HCT116 (cell line): ENCODE data around the gene ZCCHC2. TPM values are rescaled to one million over a fixed set of nuclear protein-coding genes. Genes with fewer than 3 reads are reported as not detected.

Experiments
- ATAC-seq: fragments of 200-7000 bp; cut with Tn5 transposase; 2 replicates; pipeline ENCODE4 v1.9.1; 2020; ENCODE audit warnings: mild to moderate bottlenecking, moderate library complexity
- BruUV-seq: library from RNA; stranded (reverse); fragments of 400-500 nt; replicated peaks from 2 replicates; lab custom pipeline; 2021; lab: Mats Ljungman, UMichigan
- CTCF ChIA-PET: fragments of 300-600 bp; sonication (Branson Sonifier 250); formaldehyde crosslinking; loops from one replicate; lab custom pipeline; 2021; ENCODE audit warnings: antibody characterized with exemption; lab: Charles Lee
- POLR2A ChIA-PET: fragments of 300-600, 350-600 bp; sonication (Branson Sonifier 250); formaldehyde crosslinking; loops from one replicate; lab custom pipeline; 2021; ENCODE audit warnings: antibody characterized with exemption; lab: Charles Lee
- RAD21 ChIA-PET, 2 experiments: fragments of 300-600 bp; sonication (Branson Sonifier 250); formaldehyde crosslinking; loops; one replicate each; lab custom pipeline; 2023; ENCODE audit warnings: low total read pairs in 2 of 2; ENCODE audit not compliant: uncharacterized antibody in 2 of 2, unreplicated experiment in 2 of 2, low non-redundant PET in 1 of 2; lab: Charles Lee
- DNase-seq: peaks from one replicate; pipeline ENCODE4 v3.0.0-alpha.2; 2010; ENCODE audit warnings: low read depth, low spot score
- H2AFZ ChIP-seq: fragments of 200-600 bp; shearing (Covaris generic), sonication (generic); 2 replicates; pipeline ENCODE4 v1.6.1; 2017; ENCODE audit warnings: low read depth, mixed run types, mixed read lengths, antibody characterized with exemption, low read length; ENCODE audit not compliant: poor library complexity, severe bottlenecking
- H3K27ac ChIP-seq: 2 replicates; pipeline ENCODE4 v1.5.1; 2012; ENCODE audit warnings: low read depth, low read length
- H3K27me3 ChIP-seq: fragments of 200-600 bp; sonication (generic); 2 replicates; pipeline ENCODE4 v1.6.1; 2016; ENCODE audit warnings: mixed run types, low read length, mixed read lengths; ENCODE audit not compliant: insufficient read depth
- H3K36me3 ChIP-seq, 2 experiments: fragments of 200-500 bp in 1 of 2; fragments of 200-600 bp in 1 of 2; sonication (Bioruptor generic) in 1 of 2; sonication (generic) in 1 of 2; 2 replicates each; pipeline versions ENCODE4 v1.5.1 to v1.6.1; 2014 to 2016; ENCODE audit warnings: low read length in 2 of 2, inconsistent platforms in 1 of 2, mixed read lengths in 1 of 2, mixed run types in 1 of 2; ENCODE audit not compliant: insufficient read depth in 2 of 2, control insufficient read depth in 1 of 2
- H3K4me1 ChIP-seq, 2 experiments: fragments of 200-600 bp in 1 of 2; sonication (generic) in 1 of 2; 2 replicates each; pipeline versions ENCODE4 v1.5.1 to v1.6.1; 2012 to 2017; ENCODE audit warnings: low read length in 2 of 2, inconsistent platforms in 1 of 2, mild to moderate bottlenecking in 1 of 2, mixed read lengths in 1 of 2, mixed run types in 1 of 2, moderate library complexity in 1 of 2; ENCODE audit not compliant: insufficient read depth in 2 of 2, control insufficient read depth in 1 of 2
- H3K4me2 ChIP-seq: fragments of 200-600 bp; sonication (generic); 2 replicates; pipeline ENCODE4 v1.6.1; 2017; ENCODE audit warnings: mixed run types, low read length, mixed read lengths
- H3K4me3 ChIP-seq, 2 experiments: fragments of 200-600 bp in 1 of 2; sonication (generic) in 1 of 2; replicated peaks in 1 of 2; 2 replicates each; pipeline ENCODE4 v1.5.1; 2011 to 2016; ENCODE audit warnings: low read length in 2 of 2, control low read depth in 1 of 2, low read depth in 1 of 2, mild to moderate bottlenecking in 1 of 2, mixed read lengths in 1 of 2, mixed run types in 1 of 2
- H3K79me2 ChIP-seq: fragments of 200-600 bp; sonication (generic); 2 replicates; pipeline ENCODE4 v1.6.1; 2017; ENCODE audit warnings: mild to moderate bottlenecking, mixed run types, low read length, moderate library complexity, mixed read lengths; ENCODE audit not compliant: insufficient read depth
- H3K9ac ChIP-seq: fragments of 200-600 bp; sonication (generic); 2 replicates; pipeline ENCODE4 v1.6.1; 2016; ENCODE audit warnings: low read length, mixed read lengths
- H3K9me2 ChIP-seq: fragments of 200-600 bp; sonication (generic), shearing (Covaris generic); 2 replicates; pipeline ENCODE4 v1.6.1; 2017; ENCODE audit warnings: mixed run types, mild to moderate bottlenecking, moderate library complexity; ENCODE audit not compliant: insufficient read depth
- H3K9me3 ChIP-seq, 2 experiments: fragments of 200-500 bp in 1 of 2; fragments of 200-600 bp in 1 of 2; sonication (Bioruptor generic) in 1 of 2; sonication (generic) in 1 of 2; 2 replicates each; pipeline ENCODE4 v1.6.1; 2014 to 2017; ENCODE audit warnings: low read length in 2 of 2, mixed read lengths in 2 of 2, inconsistent platforms in 1 of 2, low read depth in 1 of 2, mild to moderate bottlenecking in 1 of 2, mixed run types in 1 of 2, moderate library complexity in 1 of 2; ENCODE audit not compliant: control insufficient read depth in 1 of 2, insufficient read depth in 1 of 2
- H4K20me1 ChIP-seq: fragments of 200-600 bp; sonication (generic), shearing (Covaris generic); 2 replicates; pipeline ENCODE4 v1.6.1; 2017; ENCODE audit warnings: mixed run types, mild to moderate bottlenecking, moderate library complexity; ENCODE audit not compliant: insufficient read depth
- CBX3 ChIP-seq: IDR thresholded peaks from 2 replicates; pipeline ENCODE4 v1.6.1; 2012; ENCODE audit warnings: low read depth
- CEBPB ChIP-seq: IDR thresholded peaks from 2 replicates; pipeline ENCODE4 v1.6.1; 2012; ENCODE audit warnings: low read depth
- CTCF ChIP-seq, 3 experiments: fragments of 200-600 bp in 1 of 3; sonication (generic) in 1 of 3; IDR thresholded peaks in 2 of 3; conservative IDR thresholded peaks in 1 of 3; 2 replicates each; pipeline ENCODE4 v1.5.1; 2012 to 2017; ENCODE audit warnings: low read depth in 2 of 3, low read length in 2 of 3, antibody characterized with exemption in 1 of 3, borderline replicate concordance in 1 of 3, control low read depth in 1 of 3, mild to moderate bottlenecking in 1 of 3, mixed read lengths in 1 of 3, mixed run types in 1 of 3, moderate library complexity in 1 of 3; ENCODE audit not compliant: insufficient read depth in 1 of 3
- EGR1 ChIP-seq: IDR thresholded peaks from 2 replicates; pipeline ENCODE4 v1.6.1; 2012; ENCODE audit warnings: low read depth
- ELF1 ChIP-seq: IDR thresholded peaks from 2 replicates; pipeline ENCODE4 v1.6.1; 2012; ENCODE audit warnings: low read depth, borderline replicate concordance
- EZH2 ChIP-seq: fragments of 200-600 bp; sonication (generic); IDR thresholded peaks from 2 replicates; pipeline ENCODE4 v1.6.1; 2017; ENCODE audit warnings: antibody characterized with exemption, mixed run types
- EZH2phosphoT487 ChIP-seq: fragments of 200-600 bp; IDR thresholded peaks from 2 replicates; pipeline ENCODE4 v1.6.1; 2018; ENCODE audit warnings: antibody characterized with exemption, borderline replicate concordance
- FOSL1 ChIP-seq: IDR thresholded peaks from 2 replicates; pipeline ENCODE4 v1.6.1; 2012; ENCODE audit warnings: low read depth
- POLR2A ChIP-seq: IDR thresholded peaks from 2 replicates; pipeline ENCODE4 v1.7.0; 2011; ENCODE audit warnings: borderline replicate concordance; ENCODE audit not compliant: insufficient read depth, insufficient read length; ENCODE audit errors: extremely low read depth
- POLR2AphosphoS5 ChIP-seq: IDR thresholded peaks from 2 replicates; pipeline ENCODE4 v1.6.1; 2011; ENCODE audit warnings: mild to moderate bottlenecking, low read depth, low read length, moderate library complexity
- RAD21 ChIP-seq: IDR thresholded peaks from 2 replicates; pipeline ENCODE4 v1.6.1; 2012; ENCODE audit warnings: low read depth, mild to moderate bottlenecking
- SIN3A ChIP-seq: IDR thresholded peaks from 2 replicates; pipeline ENCODE4 v1.6.1; 2012; ENCODE audit warnings: low read depth
- SP1 ChIP-seq: IDR thresholded peaks from 2 replicates; pipeline ENCODE4 v1.6.1; 2012; ENCODE audit warnings: low read depth
- SRF ChIP-seq: IDR thresholded peaks from 2 replicates; pipeline ENCODE4 v1.6.1; 2012; ENCODE audit warnings: low read depth
- TCF7L2 ChIP-seq: IDR thresholded peaks from 2 replicates; pipeline ENCODE4 v1.7.0; 2011; ENCODE audit warnings: borderline replicate concordance, inconsistent platforms; ENCODE audit not compliant: insufficient read depth, insufficient read length; ENCODE audit errors: extremely low read depth
- ZFX ChIP-seq: fragments of 450-650 bp; IDR thresholded peaks from 2 replicates; pipeline ENCODE4 v1.6.1; 2017
- intact Hi-C: fragments of 100-400 bp; cut with micrococcal nuclease; formaldehyde crosslinking; loops from 2 replicates; pipeline ENCODE4 v1.10.0; 2022
- total RNA-seq: library from RNA; stranded (reverse); gene quantifications from one replicate; pipeline ENCODE4 v1.2.1, GENCODE V29; 2021; ENCODE audit not compliant: unreplicated experiment
- TF ChIP-seq, protein P1 (sequence below): IDR thresholded peaks from 2 replicates; pipeline ENCODE4 v1.6.1; 2012; ENCODE audit warnings: low read depth
- TF ChIP-seq, protein P2 (sequence below): IDR thresholded peaks from 2 replicates; pipeline ENCODE4 v1.6.1; 2012
- TF ChIP-seq, protein P3 (sequence below): IDR thresholded peaks from 2 replicates; pipeline ENCODE4 v1.6.1; 2011; ENCODE audit warnings: mild to moderate bottlenecking, low read length, moderate library complexity; ENCODE audit not compliant: insufficient replicate concordance; ENCODE audit errors: extremely low read depth

The ZCCHC2 gene
- total RNA-seq, 1 experiment from 2014 or later = 17.7 TPM

DNA sequence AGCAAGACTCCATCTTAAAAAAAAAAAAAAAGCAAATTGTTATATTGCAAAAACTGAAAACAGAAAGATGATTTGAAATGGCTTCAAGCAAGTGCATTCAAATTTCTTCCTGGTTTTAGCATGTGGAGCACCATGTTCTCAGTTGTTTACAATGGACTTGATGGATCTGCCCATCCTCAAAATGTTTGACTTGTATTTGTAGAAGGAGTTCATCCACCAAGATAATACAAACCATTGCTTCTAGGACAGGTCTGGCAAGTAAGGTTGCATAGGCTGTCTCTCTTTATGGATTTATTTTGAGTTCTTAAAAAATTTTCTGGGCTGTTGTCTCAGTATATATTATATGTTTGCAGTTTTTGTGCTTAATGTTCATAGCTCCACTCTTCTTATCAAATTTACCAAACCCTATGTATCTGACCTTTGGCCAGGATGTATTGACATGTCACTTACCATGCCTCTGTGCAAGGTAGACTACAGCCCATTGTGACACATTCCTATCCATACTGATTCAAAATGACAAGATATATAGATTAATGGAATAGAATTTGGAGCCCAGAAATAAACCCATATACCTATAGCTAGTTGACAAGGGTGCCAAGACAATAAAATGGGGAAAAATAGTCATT, 21.7 kb upstream of the ZCCHC2 start:
- Histone ChIP-seq H3K9me3 (no peaks in the 10 kb centered on the region), H3K27ac (no peak overlapping the region), H3K9me2 (no peaks in the 10 kb centered on the region), H3K27me3 (no peaks in the 10 kb centered on the region), H3K9ac (no peak overlapping the region), H3K4me1 (no peaks in the 10 kb centered on the region), H3K4me3 (no peak overlapping the region), H3K79me2 (no peaks in the 10 kb centered on the region), H4K20me1 (no peaks in the 10 kb centered on the region), H2AFZ (no peak overlapping the region), H3K4me2 (no peak overlapping the region), H3K36me3 (no peaks in the 10 kb centered on the region)
- RAD21 ChIA-PET = no interaction called here
- POLR2A ChIA-PET = no interaction called here
- ATAC-seq = no peak
- intact Hi-C loops = no loop called here
- no peak for DNase-seq
- BruUV-seq = no TSS peak
- TF ChIP-seq, protein P1, sequence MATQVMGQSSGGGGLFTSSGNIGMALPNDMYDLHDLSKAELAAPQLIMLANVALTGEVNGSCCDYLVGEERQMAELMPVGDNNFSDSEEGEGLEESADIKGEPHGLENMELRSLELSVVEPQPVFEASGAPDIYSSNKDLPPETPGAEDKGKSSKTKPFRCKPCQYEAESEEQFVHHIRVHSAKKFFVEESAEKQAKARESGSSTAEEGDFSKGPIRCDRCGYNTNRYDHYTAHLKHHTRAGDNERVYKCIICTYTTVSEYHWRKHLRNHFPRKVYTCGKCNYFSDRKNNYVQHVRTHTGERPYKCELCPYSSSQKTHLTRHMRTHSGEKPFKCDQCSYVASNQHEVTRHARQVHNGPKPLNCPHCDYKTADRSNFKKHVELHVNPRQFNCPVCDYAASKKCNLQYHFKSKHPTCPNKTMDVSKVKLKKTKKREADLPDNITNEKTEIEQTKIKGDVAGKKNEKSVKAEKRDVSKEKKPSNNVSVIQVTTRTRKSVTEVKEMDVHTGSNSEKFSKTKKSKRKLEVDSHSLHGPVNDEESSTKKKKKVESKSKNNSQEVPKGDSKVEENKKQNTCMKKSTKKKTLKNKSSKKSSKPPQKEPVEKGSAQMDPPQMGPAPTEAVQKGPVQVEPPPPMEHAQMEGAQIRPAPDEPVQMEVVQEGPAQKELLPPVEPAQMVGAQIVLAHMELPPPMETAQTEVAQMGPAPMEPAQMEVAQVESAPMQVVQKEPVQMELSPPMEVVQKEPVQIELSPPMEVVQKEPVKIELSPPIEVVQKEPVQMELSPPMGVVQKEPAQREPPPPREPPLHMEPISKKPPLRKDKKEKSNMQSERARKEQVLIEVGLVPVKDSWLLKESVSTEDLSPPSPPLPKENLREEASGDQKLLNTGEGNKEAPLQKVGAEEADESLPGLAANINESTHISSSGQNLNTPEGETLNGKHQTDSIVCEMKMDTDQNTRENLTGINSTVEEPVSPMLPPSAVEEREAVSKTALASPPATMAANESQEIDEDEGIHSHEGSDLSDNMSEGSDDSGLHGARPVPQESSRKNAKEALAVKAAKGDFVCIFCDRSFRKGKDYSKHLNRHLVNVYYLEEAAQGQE = no peak
- TF ChIP-seq POLR2A (no peak), ZFX (no peak), CTCF (IDR thresholded peaks at IDR 0.05 in 2 of 3, conservative IDR thresholded peaks at IDR 0.05 in 1 of 3; ENCODE audit: borderline replicate concordance in 1 of 3, insufficient read depth in 1 of 3, low read depth in 2 of 3, low read length in 2 of 3) (no peak), SIN3A (no peak), SRF (no peak), EGR1 (no peak), RAD21 (no peak), CBX3 (no peak), EZH2 (no peak), EZH2phosphoT487 (no peak), POLR2AphosphoS5 (no peak), SP1 (no peak), TCF7L2 (no peak), FOSL1 (no peak), CEBPB (no peak), ELF1 (no peak)
- TF ChIP-seq, protein P2, sequence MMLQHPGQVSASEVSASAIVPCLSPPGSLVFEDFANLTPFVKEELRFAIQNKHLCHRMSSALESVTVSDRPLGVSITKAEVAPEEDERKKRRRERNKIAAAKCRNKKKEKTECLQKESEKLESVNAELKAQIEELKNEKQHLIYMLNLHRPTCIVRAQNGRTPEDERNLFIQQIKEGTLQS = no peak
- TF ChIP-seq, protein P3, sequence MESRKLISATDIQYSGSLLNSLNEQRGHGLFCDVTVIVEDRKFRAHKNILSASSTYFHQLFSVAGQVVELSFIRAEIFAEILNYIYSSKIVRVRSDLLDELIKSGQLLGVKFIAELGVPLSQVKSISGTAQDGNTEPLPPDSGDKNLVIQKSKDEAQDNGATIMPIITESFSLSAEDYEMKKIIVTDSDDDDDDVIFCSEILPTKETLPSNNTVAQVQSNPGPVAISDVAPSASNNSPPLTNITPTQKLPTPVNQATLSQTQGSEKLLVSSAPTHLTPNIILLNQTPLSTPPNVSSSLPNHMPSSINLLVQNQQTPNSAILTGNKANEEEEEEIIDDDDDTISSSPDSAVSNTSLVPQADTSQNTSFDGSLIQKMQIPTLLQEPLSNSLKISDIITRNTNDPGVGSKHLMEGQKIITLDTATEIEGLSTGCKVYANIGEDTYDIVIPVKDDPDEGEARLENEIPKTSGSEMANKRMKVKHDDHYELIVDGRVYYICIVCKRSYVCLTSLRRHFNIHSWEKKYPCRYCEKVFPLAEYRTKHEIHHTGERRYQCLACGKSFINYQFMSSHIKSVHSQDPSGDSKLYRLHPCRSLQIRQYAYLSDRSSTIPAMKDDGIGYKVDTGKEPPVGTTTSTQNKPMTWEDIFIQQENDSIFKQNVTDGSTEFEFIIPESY = no peak
- CTCF ChIA-PET = no interaction called here
